22Rv1 (cell line): ENCODE data around the gene KCNJ14.

Experiments
- ZFX ChIP-seq: fragments of 450-650 bp; IDR thresholded peaks from 2 replicates; pipeline ENCODE4 v1.6.1; 2017; ENCODE audit warnings: antibody characterized with exemption, borderline replicate concordance
- TF ChIP-seq, protein P1 (sequence below): fragments of 450-650 bp; IDR thresholded peaks from 2 replicates; pipeline ENCODE4 v1.5.1; 2017; ENCODE audit warnings: mild to moderate bottlenecking

DNA sequence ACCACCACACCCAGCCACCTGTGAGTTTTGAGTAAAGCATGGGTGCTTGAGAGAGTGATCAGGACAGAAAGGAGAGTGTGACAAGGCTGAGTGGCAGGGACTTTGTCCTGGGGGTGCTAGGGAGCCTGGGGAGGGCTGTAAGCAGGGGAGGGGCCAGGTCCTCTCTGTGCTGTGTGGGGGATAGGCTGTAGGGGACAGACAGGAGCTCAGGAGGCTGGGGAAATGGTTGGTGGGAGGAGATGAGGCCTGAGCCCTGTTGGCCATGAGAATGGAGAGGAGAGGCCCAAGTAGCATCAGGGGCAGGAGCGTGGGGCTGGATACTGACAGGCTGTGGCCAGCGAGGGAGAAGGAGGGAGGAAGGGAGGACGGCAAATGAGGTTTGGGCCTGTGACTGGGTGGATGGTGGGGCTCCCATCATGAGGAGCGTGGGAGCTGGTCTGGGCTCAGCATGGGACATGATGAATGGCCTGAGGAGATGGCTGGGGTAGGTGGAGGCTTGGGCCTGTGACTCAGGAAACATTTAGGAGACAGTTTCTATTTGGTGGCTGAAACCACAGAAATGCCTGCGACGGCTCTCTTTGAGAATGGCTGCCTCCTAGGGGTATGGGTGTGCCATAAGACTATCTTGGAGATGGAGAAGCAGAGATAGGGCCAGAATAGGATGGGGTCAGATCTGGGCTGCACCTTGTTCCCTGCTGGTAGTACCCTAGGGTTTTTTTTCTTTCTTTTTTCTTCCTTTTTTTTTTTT lies 36.9 kb upstream of the KCNJ14 start:
- TF ChIP-seq, protein P1, sequence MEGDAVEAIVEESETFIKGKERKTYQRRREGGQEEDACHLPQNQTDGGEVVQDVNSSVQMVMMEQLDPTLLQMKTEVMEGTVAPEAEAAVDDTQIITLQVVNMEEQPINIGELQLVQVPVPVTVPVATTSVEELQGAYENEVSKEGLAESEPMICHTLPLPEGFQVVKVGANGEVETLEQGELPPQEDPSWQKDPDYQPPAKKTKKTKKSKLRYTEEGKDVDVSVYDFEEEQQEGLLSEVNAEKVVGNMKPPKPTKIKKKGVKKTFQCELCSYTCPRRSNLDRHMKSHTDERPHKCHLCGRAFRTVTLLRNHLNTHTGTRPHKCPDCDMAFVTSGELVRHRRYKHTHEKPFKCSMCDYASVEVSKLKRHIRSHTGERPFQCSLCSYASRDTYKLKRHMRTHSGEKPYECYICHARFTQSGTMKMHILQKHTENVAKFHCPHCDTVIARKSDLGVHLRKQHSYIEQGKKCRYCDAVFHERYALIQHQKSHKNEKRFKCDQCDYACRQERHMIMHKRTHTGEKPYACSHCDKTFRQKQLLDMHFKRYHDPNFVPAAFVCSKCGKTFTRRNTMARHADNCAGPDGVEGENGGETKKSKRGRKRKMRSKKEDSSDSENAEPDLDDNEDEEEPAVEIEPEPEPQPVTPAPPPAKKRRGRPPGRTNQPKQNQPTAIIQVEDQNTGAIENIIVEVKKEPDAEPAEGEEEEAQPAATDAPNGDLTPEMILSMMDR: no peak
- no peak for TF ChIP-seq ZFX
